AG10803 (cell line): Measurements from ENCODE around the gene ADAMTS6.
"Not testable (repeated sequence)": the region's sequence is repeated elsewhere in the genome, so short reads cannot be mapped to it uniquely, and the experiment has no call there.

Source experiments
- DNase-seq: peaks from one replicate; pipeline ENCODE4 v3.0.0; 2010; ENCODE audit warnings: low read depth
- H3K4me3 ChIP-seq: 2 replicates; pipeline ENCODE4 v1.5.1; 2011; ENCODE audit warnings: mild to moderate bottlenecking, low read length, control low read depth
- CTCF ChIP-seq: conservative IDR thresholded peaks from 2 replicates; pipeline ENCODE4 v1.5.1; 2011; ENCODE audit warnings: mild to moderate bottlenecking, low read length, control low read depth, inconsistent platforms

The ADAMTS6 gene

GRCh38 chr5:65338606-65339151, 143.0 kb downstream of the ADAMTS6 start:
- DNase-seq: no peak
- no peak overlapping the region for H3K4me3 ChIP-seq
- TF ChIP-seq CTCF: no peak

GRCh38 chr5:65334077-65334476, 147.6 kb downstream of the ADAMTS6 start:
- TF ChIP-seq CTCF: no peak
- no peak for DNase-seq
- H3K4me3 ChIP-seq: no peak overlapping the region

- no peak for TF ChIP-seq CTCF
- no peak for DNase-seq
- H3K4me3 ChIP-seq: no peak overlapping the region
These were observed 149.1 kb downstream of the ADAMTS6 start for GRCh38 chr5:65332591-65332990.

GRCh38 chr5:65329266-65329665, 152.5 kb downstream of the ADAMTS6 start:
- H3K4me3 ChIP-seq: no peak overlapping the region
- peak; percentile 40 for DNase-seq
- TF ChIP-seq CTCF: no peak

GRCh38 chr5:65327582-65327981, 154.1 kb downstream of the ADAMTS6 start:
- no peak overlapping the region for H3K4me3 ChIP-seq
- DNase-seq: peak; percentile 19
- no peak for TF ChIP-seq CTCF

DNA sequence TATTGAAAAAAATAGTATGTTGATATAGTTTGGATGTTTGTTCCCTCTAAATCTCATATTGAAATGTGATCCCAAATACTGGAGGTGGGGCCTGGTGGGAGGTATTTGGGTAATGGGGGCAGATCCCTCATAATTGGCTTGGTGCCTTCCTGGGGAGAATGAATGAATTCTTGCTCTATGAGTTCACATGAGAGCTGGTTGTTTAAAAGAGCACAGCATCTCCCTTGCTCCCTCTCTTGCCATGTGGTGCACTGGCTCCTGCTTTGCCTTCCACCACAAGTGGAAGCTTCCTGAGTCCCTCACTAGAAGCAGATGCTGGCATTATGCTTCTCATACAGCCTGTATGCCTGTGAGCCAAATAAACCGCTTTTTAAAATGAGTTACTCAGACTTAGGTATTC, 154.8 kb downstream of the ADAMTS6 start:
- peak; percentile 81 for DNase-seq
- no peak for TF ChIP-seq CTCF
- H3K4me3 ChIP-seq: no peak overlapping the region

DNA sequence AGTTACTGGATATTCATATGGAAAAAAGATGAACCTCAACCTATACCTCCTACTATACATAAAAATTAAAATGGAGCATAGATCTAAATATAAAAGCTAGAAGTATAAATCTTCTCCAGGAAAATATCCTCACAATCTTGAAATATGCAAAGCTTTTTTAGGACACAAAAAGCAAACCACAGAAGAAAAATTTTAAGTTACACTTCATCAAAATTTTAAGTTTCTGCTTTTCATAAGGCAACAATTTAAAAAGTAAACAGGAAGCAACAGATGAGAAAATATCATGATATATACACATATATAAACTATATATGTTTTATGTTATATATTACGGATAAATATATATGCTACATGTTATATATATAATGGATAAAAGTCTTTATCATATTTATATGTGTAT, 157.5 kb downstream of the ADAMTS6 start:
- no peak for TF ChIP-seq CTCF
- H3K4me3 ChIP-seq: no peak overlapping the region
- DNase-seq: no peak

DNA sequence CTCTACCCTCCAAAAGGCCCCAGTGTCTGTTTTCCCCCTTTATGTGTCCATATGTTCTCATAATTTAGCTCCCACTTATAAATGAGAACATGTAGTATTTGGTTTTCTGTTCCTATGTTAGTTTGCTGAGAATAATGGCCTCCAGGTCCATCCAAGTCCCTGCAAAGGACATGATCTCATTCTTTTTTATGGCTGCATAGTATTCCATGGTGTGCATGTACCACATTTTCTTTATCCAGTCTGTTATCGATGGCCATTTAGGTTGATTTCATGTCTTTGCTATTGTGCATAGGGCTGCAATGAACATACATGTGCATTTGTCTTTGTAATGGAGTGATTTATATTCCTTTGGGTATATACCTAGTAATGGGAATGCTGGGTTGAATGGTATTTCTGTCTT, 161.0 kb downstream of the ADAMTS6 start:
- not testable (repeated sequence) for DNase-seq, H3K4me3 ChIP-seq
